Aorta (tissue), 5 donors: Measurements from ENCODE around the gene SLC35G1. TPM values are rescaled to one million over a fixed set of nuclear protein-coding genes. Genes with fewer than 3 reads are reported as not detected.

Experiments used
- ATAC-seq: fragments of 200-7000 bp; cut with Tn5 transposase; one replicate; pipeline ENCODE4 v1.9.1; 2022; ENCODE audit warnings: moderate library complexity; ENCODE audit not compliant: low FRiP score
- DNase-seq, 2 donors: peaks; one replicate each; pipeline ENCODE4 v3.0.0-alpha.2; 2020
- H3K27ac ChIP-seq, 2 donors: one replicate each; pipeline ENCODE4 v1.5.1; 2013; ENCODE audit warnings: low read length in 2 of 2, mild to moderate bottlenecking in 2 of 2, moderate library complexity in 2 of 2, control low read depth in 1 of 2, inconsistent platforms in 1 of 2, low read depth in 1 of 2
- H3K27me3 ChIP-seq, 2 donors: one replicate each; pipeline ENCODE4 v1.6.1; 2013; ENCODE audit warnings: control low read depth in 1 of 2, low read length in 1 of 2, mild to moderate bottlenecking in 1 of 2, moderate library complexity in 1 of 2; ENCODE audit not compliant: insufficient read depth in 2 of 2, control insufficient read depth in 1 of 2
- H3K36me3 ChIP-seq, 2 donors: one replicate each; pipeline ENCODE4 v1.6.1; 2013; ENCODE audit warnings: control low read depth in 1 of 2, low read length in 1 of 2, mild to moderate bottlenecking in 1 of 2; ENCODE audit not compliant: insufficient read depth in 2 of 2, control insufficient read depth in 1 of 2
- H3K4me1 ChIP-seq, 2 donors: one replicate each; pipeline ENCODE4 v1.6.1; 2013; ENCODE audit warnings: low read length in 2 of 2, control low read depth in 1 of 2, mild to moderate bottlenecking in 1 of 2, moderate library complexity in 1 of 2; ENCODE audit not compliant: insufficient read depth in 2 of 2, control insufficient read depth in 1 of 2
- H3K4me3 ChIP-seq, 2 donors: one replicate each; pipeline ENCODE4 v1.5.1; 2013; ENCODE audit warnings: low read length in 2 of 2, control low read depth in 1 of 2, mild to moderate bottlenecking in 1 of 2
- H3K9me3 ChIP-seq: one replicate; pipeline ENCODE4 v1.6.1; 2013; ENCODE audit warnings: mild to moderate bottlenecking, low read length; ENCODE audit not compliant: control insufficient read depth
- WGBS, 2 donors: extraction: QIAGEN DNeasy Blood & Tissue Kit; methylation state at CpG; one replicate each; pipeline ENCODE4 v1.1.7; 2013; 5-methylcytosine and 5-hydroxymethylcytosine counted together
- intact Hi-C, 2 donors: fragments of 100-400 bp; cut with DNase I; formaldehyde crosslinking; loops; one replicate each; pipeline versions ENCODE4 v1.14.2 to v1.15.0; 2022
- long read RNA-seq, 2 donors: library from polyadenylated mRNA; unstranded; transcript quantifications; one replicate each; pipeline ENCODE4 v2.0.0, GENCODE V29; 2020 to 2021
- polyA plus RNA-seq, 2 donors: library from polyadenylated mRNA; stranded (reverse); fragments of 200-250 nt; gene quantifications; one replicate each; pipeline ENCODE4 v1.2.3, GENCODE V29; 2013
- total RNA-seq, 2 donors: library from RNA; stranded (reverse); fragmentation: NEBNext Ultra II Directional; extraction: Animal tissue kit (Norgen Biotek cat#: 25700); gene quantifications; one replicate each; pipeline ENCODE4 v1.2.1, GENCODE V29; 2021
- donor health status: healthy with polysubstance abuse.
- donor health status: Bipolar disorder and iron deficiency.
- donor health status: DM: no; HTN: no; CAD: no.
- donor health status: DM: no; HTN: no; CAD: no.
- donor health status: DM: yes; HTN: yes; CAD: no.

The SLC35G1 gene
- total RNA-seq (1 to 10 TPM; 1.5 to 3.3 TPM), polyA plus RNA-seq (10 to 100 TPM in 1 of 2 donors, under 1 TPM in 1; 0.82 to 14.5 TPM)
- long read RNA-seq, donor 1, partial matches to known transcripts = 0 of 1 reads
- long read RNA-seq, donor 1, other reads (novel, unspliced or antisense) = 0 of 1 reads
- long read RNA-seq, donor 2, partial matches to known transcripts = 1 of 5 reads
- long read RNA-seq, donor 2, other reads (novel, unspliced or antisense) = 1 of 5 reads

GRCh38 chr10:93893646-93894515 is at the start of gene SLC35G1:
Gene SLC35G1, plus strand, starts transcription at chr10:93893978. Its CDS starts 56 bp downstream, at chr10:93894034.
- Histone ChIP-seq H3K4me1 (no peaks in the 10 kb centered on the region), H3K36me3 (no peaks in the 10 kb centered on the region), H3K27ac (no peak within 1 kb of the TSS), H3K9me3 (no peaks in the 10 kb centered on the region), H3K27me3 (no peaks in the 10 kb centered on the region), H3K4me3 (peak within 1 kb of the TSS; percentile 16 to 59)
- intact Hi-C loops = no loop called here
- WGBS, 2 donors = 1% methylated on average over 66 to 82 of the region's 82 CpGs
- DNase-seq (peak; percentile 75 to 89), ATAC-seq (peak; percentile 92)

GRCh38 chr10:93844979-93845626 is 48.7 kb upstream of the SLC35G1 start:
- H3K4me3 ChIP-seq = no peak overlapping the region
- intact Hi-C loops = no loop called here
- no peaks in the 10 kb centered on the region for H3K27me3 ChIP-seq
- no peaks in the 10 kb centered on the region for H3K4me1 ChIP-seq
- no peak for DNase-seq
- H3K36me3 ChIP-seq = no peaks in the 10 kb centered on the region
- H3K27ac ChIP-seq = no peak overlapping the region
- no peak for ATAC-seq
- WGBS, 2 donors = 94 to 97% methylated on average over 25 to 30 of the region's 30 CpGs
- no peaks in the 10 kb centered on the region for H3K9me3 ChIP-seq

GRCh38 chr10:93849593-93849992 is 44.2 kb upstream of the SLC35G1 start:
- ATAC-seq (no peak), DNase-seq (no peak)
- Histone ChIP-seq H3K4me1 (no peaks in the 10 kb centered on the region), H3K36me3 (no peaks in the 10 kb centered on the region), H3K4me3 (no peak overlapping the region), H3K9me3 (peaks cover 2% of the 10 kb centered on the region), H3K27ac (no peak overlapping the region), H3K27me3 (no peaks in the 10 kb centered on the region)
- WGBS, 2 donors = 85 to 86% methylated on average over 4 of the region's 4 CpGs
- intact Hi-C loops = no loop called here

GRCh38 chr10:93850031-93851015 is 43.5 kb upstream of the SLC35G1 start:
- WGBS, 2 donors = 70 to 73% methylated on average over 10 of the region's 10 CpGs
- no peak for ATAC-seq

GRCh38 chr10:93851169-93851568 is 42.6 kb upstream of the SLC35G1 start:
- peaks cover 2% of the 10 kb centered on the region for H3K9me3 ChIP-seq
- H3K27me3 ChIP-seq = no peaks in the 10 kb centered on the region
- 81 to 84% methylated on average over 3 of the region's 3 CpGs for WGBS, 2 donors
- ATAC-seq (no peak), DNase-seq (no peak)
- H3K27ac ChIP-seq = no peak overlapping the region
- intact Hi-C loops = no loop called here
- no peaks in the 10 kb centered on the region for H3K4me1 ChIP-seq
- H3K4me3 ChIP-seq = no peak overlapping the region
- no peaks in the 10 kb centered on the region for H3K36me3 ChIP-seq

More at GRCh38 chr10:93850031-93851015, 43.5 kb upstream of the SLC35G1 start:
- Histone ChIP-seq H3K4me1 (no peaks in the 10 kb centered on the region), H3K36me3 (no peaks in the 10 kb centered on the region), H3K9me3 (peaks cover 2% of the 10 kb centered on the region), H3K27me3 (no peaks in the 10 kb centered on the region), H3K4me3 (no peak overlapping the region), H3K27ac (no peak overlapping the region)
- intact Hi-C loops = no loop called here
- DNase-seq = no peak

- H3K9me3 ChIP-seq = peaks cover 2% of the 10 kb centered on the region
- H3K4me3 ChIP-seq = no peak overlapping the region
- DNase-seq = no peak
- ATAC-seq = no peak
- no peak overlapping the region for H3K27ac ChIP-seq
- 76 to 77% methylated on average over 4 of the region's 4 CpGs for WGBS, 2 donors
- no peaks in the 10 kb centered on the region for H3K27me3 ChIP-seq
- intact Hi-C loops = no loop called here
- H3K36me3 ChIP-seq = no peaks in the 10 kb centered on the region
- no peaks in the 10 kb centered on the region for H3K4me1 ChIP-seq
Measured at GRCh38 chr10:93852476-93853095, 41.2 kb upstream of the SLC35G1 start.

- H3K36me3 ChIP-seq = no peaks in the 10 kb centered on the region
- WGBS, 2 donors = 50 to 73% methylated on average over 3 of the region's 3 CpGs
- intact Hi-C loops = no loop called here
- DNase-seq (no peak), ATAC-seq (no peak)
- H3K4me1 ChIP-seq = no peaks in the 10 kb centered on the region
- H3K9me3 ChIP-seq = peaks cover 2% of the 10 kb centered on the region
- no peaks in the 10 kb centered on the region for H3K27me3 ChIP-seq
- H3K27ac ChIP-seq = no peak overlapping the region
- H3K4me3 ChIP-seq = no peak overlapping the region
Measured at GRCh38 chr10:93854975-93855374, 38.8 kb upstream of the SLC35G1 start.
